ENCODE measurements around the gene BMP7.

DNA sequence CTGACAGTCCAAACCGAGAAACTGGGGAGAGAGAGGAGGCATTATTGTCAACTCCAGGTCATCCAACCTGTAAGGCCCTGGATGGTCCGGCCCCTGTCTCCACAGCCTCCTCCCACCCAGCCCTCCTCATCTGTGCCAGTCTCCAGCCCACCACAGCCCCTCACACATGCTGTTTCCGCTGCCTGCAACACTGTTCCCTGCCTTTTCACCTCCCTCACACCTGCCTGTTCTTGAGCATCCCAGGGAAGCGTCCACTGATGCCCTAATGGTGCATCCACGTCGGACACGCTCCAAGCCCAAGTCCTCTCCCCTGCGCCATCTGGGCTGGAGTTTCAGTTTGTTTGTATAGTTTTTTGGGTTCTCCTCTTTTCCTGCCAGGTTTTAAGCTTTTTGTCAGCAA is 52.0 kb downstream of the BMP7 start:
- TF ChIP-seq, protein P1, sequence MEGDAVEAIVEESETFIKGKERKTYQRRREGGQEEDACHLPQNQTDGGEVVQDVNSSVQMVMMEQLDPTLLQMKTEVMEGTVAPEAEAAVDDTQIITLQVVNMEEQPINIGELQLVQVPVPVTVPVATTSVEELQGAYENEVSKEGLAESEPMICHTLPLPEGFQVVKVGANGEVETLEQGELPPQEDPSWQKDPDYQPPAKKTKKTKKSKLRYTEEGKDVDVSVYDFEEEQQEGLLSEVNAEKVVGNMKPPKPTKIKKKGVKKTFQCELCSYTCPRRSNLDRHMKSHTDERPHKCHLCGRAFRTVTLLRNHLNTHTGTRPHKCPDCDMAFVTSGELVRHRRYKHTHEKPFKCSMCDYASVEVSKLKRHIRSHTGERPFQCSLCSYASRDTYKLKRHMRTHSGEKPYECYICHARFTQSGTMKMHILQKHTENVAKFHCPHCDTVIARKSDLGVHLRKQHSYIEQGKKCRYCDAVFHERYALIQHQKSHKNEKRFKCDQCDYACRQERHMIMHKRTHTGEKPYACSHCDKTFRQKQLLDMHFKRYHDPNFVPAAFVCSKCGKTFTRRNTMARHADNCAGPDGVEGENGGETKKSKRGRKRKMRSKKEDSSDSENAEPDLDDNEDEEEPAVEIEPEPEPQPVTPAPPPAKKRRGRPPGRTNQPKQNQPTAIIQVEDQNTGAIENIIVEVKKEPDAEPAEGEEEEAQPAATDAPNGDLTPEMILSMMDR (conservative IDR thresholded peaks at IDR 0.05; ENCODE audit: low read length) = no peak
- TF ChIP-seq EZH2phosphoT487 (IDR thresholded peaks at IDR 0.05; ENCODE audit: borderline replicate concordance) = no peak
